Measurements from ENCODE around the gene RAD51B. TPM values are rescaled to one million over a fixed set of nuclear protein-coding genes. Genes with fewer than 3 reads are reported as not detected.

Gene RAD51B
- total and polyA plus RNA-seq, 9 of the 15 experiments (the other 6 are each of a cell fraction or from before 2014, with no cell fraction given), result 8.5 to 17.3 (median 11.3) TPM

DNA sequence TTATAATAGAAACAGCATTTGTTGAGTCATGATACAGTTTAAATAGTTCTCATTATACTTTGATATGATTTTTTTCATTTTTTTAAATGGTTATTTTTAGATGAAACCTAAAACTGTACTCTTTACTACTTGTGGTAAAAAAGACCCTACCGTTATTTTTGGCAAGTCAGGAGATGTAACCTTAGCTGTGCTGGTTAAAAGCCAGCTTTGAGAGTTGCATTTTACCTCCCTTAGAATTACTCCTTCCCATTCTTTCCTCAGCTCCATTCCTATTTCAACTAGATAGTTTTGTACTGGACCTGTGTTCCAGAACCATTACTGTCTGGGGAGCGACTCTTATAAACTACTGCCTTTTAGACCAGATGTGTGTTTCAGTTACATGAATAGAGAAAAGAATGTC, 92.0 kb downstream of the RAD51B start (continued):
- no peak for TF ChIP-seq ARHGAP35 (IDR thresholded peaks at IDR 0.05; ENCODE audit: partially characterized antibody)
- no peak for TF ChIP-seq E4F1 (CRISPR knock-in tag; IDR thresholded peaks at IDR 0.05; ENCODE audit: borderline replicate concordance)
- no peak for TF ChIP-seq KLF6 (CRISPR knock-in tag; IDR thresholded peaks at IDR 0.05; ENCODE audit: borderline replicate concordance)
- TF ChIP-seq, protein P1, sequence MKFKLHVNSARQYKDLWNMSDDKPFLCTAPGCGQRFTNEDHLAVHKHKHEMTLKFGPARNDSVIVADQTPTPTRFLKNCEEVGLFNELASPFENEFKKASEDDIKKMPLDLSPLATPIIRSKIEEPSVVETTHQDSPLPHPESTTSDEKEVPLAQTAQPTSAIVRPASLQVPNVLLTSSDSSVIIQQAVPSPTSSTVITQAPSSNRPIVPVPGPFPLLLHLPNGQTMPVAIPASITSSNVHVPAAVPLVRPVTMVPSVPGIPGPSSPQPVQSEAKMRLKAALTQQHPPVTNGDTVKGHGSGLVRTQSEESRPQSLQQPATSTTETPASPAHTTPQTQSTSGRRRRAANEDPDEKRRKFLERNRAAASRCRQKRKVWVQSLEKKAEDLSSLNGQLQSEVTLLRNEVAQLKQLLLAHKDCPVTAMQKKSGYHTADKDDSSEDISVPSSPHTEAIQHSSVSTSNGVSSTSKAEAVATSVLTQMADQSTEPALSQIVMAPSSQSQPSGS (CRISPR knock-in tag; IDR thresholded peaks at IDR 0.05), result no peak
- TF ChIP-seq BCL6 (CRISPR knock-in tag; IDR thresholded peaks at IDR 0.05), result no peak
- TF ChIP-seq PYGO2 (tag; IDR thresholded peaks at IDR 0.05), result no peak
- no peak for TF ChIP-seq ZNF79 (CRISPR knock-in tag; IDR thresholded peaks at IDR 0.05; ENCODE audit: low read depth)
- TF ChIP-seq RBM25 (IDR thresholded peaks at IDR 0.05; ENCODE audit: low read depth, low read length, severe bottlenecking), result no peak
- TF ChIP-seq, protein P2, sequence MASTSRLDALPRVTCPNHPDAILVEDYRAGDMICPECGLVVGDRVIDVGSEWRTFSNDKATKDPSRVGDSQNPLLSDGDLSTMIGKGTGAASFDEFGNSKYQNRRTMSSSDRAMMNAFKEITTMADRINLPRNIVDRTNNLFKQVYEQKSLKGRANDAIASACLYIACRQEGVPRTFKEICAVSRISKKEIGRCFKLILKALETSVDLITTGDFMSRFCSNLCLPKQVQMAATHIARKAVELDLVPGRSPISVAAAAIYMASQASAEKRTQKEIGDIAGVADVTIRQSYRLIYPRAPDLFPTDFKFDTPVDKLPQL (IDR thresholded peaks at IDR 0.05; ENCODE audit: extremely low read depth, insufficient read length), result no peak

Data from K562 (cell line).